GM15510 (cell line): ENCODE data around the gene SLFN5.

Experiments used
- POLR2A ChIP-seq: IDR thresholded peaks from 3 replicates; pipeline ENCODE4 v1.6.1; 2011; ENCODE audit warnings: borderline replicate concordance; ENCODE audit not compliant: insufficient read length; ENCODE audit errors: extremely low read depth

The SLFN5 gene

GRCh38 chr17:35265566-35266141 is 22.8 kb downstream of the SLFN5 start:
- TF ChIP-seq POLR2A, result no peak

- no peak for TF ChIP-seq POLR2A
These were observed 40.9 kb downstream of the SLFN5 start for GRCh38 chr17:35283767-35284166.

- no peak for TF ChIP-seq POLR2A
These were observed 42.1 kb downstream of the SLFN5 start for GRCh38 chr17:35284955-35285354.

GRCh38 chr17:35286120-35286781 is 43.4 kb downstream of the SLFN5 start:
- TF ChIP-seq POLR2A, result no peak

- TF ChIP-seq POLR2A, result no peak
These were observed 44.5 kb downstream of the SLFN5 start for GRCh38 chr17:35287286-35287811.

GRCh38 chr17:35289222-35289621 is 46.4 kb downstream of the SLFN5 start:
- no peak for TF ChIP-seq POLR2A

- no peak for TF ChIP-seq POLR2A
These were observed 48.9 kb downstream of the SLFN5 start for GRCh38 chr17:35291802-35292201.

- TF ChIP-seq POLR2A, result no peak
These were observed 50.4 kb downstream of the SLFN5 start for GRCh38 chr17:35293151-35293847.

- TF ChIP-seq POLR2A, result no peak
These were observed 51.9 kb downstream of the SLFN5 start for GRCh38 chr17:35294756-35295155.

- TF ChIP-seq POLR2A, result no peak
These were observed 52.8 kb downstream of the SLFN5 start for GRCh38 chr17:35295686-35296085.

GRCh38 chr17:35297666-35298065 is 54.8 kb downstream of the SLFN5 start:
- no peak for TF ChIP-seq POLR2A

- TF ChIP-seq POLR2A, result no peak
These were observed 55.8 kb downstream of the SLFN5 start for GRCh38 chr17:35298639-35299038.

- no peak for TF ChIP-seq POLR2A
These were observed 56.3 kb downstream of the SLFN5 start for GRCh38 chr17:35299135-35299534.

GRCh38 chr17:35312346-35312745 is 69.5 kb downstream of the SLFN5 start:
- TF ChIP-seq POLR2A, result no peak
